GM21576 (cell line): Measurements from ENCODE around the gene ARPC5L.
"Not testable (repeated sequence)": the region's sequence is repeated elsewhere in the genome, so short reads cannot be mapped to it uniquely, and the experiment has no call there.

Experiments
- ATAC-seq: cut with Tn5 transposase; IDR thresholded peaks from one replicate; pipeline ENCODE4 v1.9.1; 2021; ENCODE audit warnings: mild to moderate bottlenecking, moderate library complexity; ENCODE audit not compliant: unreplicated experiment

Gene ARPC5L

GRCh38 chr9:124886866-124887492, 25.0 kb downstream of the ARPC5L start:
- ATAC-seq: no peak

- no peak for ATAC-seq
Measured at GRCh38 chr9:124887832-124888231, 25.9 kb downstream of the ARPC5L start.

GRCh38 chr9:124889006-124889405, 27.1 kb downstream of the ARPC5L start:
- no peak for ATAC-seq

- no peak for ATAC-seq
Measured at GRCh38 chr9:124890179-124890578, 28.2 kb downstream of the ARPC5L start.

GRCh38 chr9:124894035-124894740, 32.3 kb downstream of the ARPC5L start:
- ATAC-seq: no peak

- no peak for ATAC-seq
Measured at GRCh38 chr9:124894741-124895170, 32.8 kb downstream of the ARPC5L start.

- ATAC-seq: no peak
Measured at GRCh38 chr9:124897570-124898460, 35.9 kb downstream of the ARPC5L start.

GRCh38 chr9:124899845-124900244, 37.9 kb downstream of the ARPC5L start:
- ATAC-seq: no peak

- no peak for ATAC-seq
Measured at GRCh38 chr9:124906966-124907365, 45.0 kb downstream of the ARPC5L start.

- no peak for ATAC-seq
Measured at GRCh38 chr9:124908098-124908497, 46.2 kb downstream of the ARPC5L start.

GRCh38 chr9:124911766-124912165, 49.8 kb downstream of the ARPC5L start:
- no peak for ATAC-seq

GRCh38 chr9:124913378-124913777, 51.4 kb downstream of the ARPC5L start:
- no peak for ATAC-seq

- no peak for ATAC-seq
Measured at GRCh38 chr9:124914753-124915405, 52.9 kb downstream of the ARPC5L start.

GRCh38 chr9:124920394-124920793, 58.5 kb downstream of the ARPC5L start:
- ATAC-seq: not testable (repeated sequence)
